Stimulated activated CD8-positive, alpha-beta memory T cell treated with anti-CD3 and anti-CD28 coated beads, Interleukin-15, amount 100 ng/mL, for 4 hours (primary cell): ENCODE measurements around the gene FNDC11.
A peak's percentile ranks its signal among the peaks of the same experiment; 100 is the strongest.

Experiments used
- DNase-seq, 2 donors: peaks; one replicate each; pipeline ENCODE4 v3.0.0-alpha.2; 2020; ENCODE audit warnings: low read depth in 2 of 2

The FNDC11 gene

DNA sequence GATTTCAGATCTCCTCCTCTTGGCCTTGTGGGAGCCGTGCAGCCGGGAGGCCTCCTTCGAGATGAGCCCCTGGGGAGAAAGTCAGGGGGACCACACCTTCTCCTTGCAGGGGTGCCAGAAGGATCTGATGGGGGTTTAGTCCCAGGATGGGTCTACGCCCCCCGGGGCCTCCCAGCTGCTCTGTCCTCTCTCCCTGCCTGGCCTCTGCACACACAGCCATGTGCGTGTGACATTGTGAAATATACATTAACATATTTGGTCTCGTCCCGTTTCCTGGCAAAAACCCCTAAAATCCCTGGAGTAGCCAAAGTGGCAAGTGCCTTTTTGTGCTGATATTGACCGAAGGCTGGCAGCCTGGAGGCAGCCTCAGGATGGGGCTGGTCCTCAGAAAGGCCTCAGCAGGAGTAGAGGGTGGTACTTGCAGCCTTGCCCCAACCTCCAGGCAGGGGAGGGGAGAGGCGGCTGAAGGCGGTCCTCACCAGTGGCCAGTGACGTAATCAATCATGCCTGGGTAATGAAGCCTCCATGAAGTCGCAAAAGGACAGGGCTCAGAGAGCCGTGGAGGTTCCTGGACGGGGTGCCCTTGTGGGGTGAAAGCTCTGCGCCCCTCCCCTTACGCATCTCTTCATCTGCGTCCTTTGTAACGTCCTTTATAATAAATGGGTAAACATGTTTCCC is 25.2 kb downstream of the FNDC11 start:
- DNase-seq: no peak

DNA sequence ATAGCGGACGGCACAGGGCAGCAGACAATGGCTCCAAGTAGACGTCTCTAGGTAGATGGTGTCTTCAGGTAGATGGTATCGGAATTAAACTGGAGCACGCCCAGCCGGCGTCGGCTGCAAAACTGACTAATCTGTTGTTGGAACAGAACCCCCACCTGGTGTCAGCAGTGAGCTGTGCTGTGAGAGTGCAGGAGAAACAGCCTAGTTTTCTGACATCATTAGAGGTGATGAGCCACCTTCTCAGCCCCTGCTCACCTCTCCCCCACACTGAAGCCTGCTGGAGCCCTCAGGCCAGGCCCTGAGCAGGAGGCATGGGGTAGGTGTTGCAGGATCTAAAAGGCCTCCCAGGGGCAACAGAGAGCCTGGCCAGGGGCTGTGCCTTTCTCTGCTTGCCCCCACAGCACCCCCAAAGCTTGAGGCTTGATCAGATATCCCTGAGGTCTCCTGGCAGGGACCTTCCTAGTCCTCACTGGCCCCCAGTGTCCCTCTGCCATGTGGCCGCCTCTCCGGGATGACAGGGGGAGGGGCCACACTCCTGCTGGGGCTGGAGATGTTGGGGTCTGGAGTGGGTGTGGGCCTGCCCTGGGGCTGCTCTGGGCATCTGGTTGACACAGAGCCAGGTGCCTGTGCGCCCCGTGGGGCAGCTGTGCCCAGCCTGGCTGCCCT is 27.0 kb downstream of the FNDC11 start:
- peak; percentile 38 to 66 for DNase-seq

GRCh38 chr20:63582382-63583063 is 28.6 kb downstream of the FNDC11 start:
- no peak for DNase-seq

GRCh38 chr20:63585616-63586565 is 31.9 kb downstream of the FNDC11 start:
- no peak for DNase-seq

- DNase-seq: no peak
Observed at GRCh38 chr20:63586797-63587196, 32.8 kb downstream of the FNDC11 start.

DNA sequence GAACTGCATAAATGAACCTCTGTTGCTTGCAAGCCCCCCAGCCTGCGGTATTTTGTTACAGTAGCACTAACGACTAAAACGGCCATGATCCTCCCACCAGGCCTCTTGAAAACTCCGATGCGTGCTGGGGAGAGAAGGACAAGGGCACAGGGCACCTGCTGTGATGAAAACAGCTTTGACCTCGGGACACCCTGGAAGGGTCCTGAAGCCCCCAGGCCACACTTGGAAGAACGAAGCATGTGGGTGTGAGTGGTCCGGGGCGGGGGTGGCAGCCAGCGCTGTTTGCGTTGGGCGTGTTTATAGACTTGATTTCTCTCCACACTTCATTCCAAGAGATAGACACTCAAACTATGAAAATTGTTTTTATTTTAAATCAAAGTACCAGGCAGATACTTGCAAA is 33.3 kb downstream of the FNDC11 start:
- no peak for DNase-seq

- no peak for DNase-seq
Observed at GRCh38 chr20:63587776-63588591, 34.0 kb downstream of the FNDC11 start.

GRCh38 chr20:63588641-63589041 is 34.7 kb downstream of the FNDC11 start:
- DNase-seq: no peak

DNA sequence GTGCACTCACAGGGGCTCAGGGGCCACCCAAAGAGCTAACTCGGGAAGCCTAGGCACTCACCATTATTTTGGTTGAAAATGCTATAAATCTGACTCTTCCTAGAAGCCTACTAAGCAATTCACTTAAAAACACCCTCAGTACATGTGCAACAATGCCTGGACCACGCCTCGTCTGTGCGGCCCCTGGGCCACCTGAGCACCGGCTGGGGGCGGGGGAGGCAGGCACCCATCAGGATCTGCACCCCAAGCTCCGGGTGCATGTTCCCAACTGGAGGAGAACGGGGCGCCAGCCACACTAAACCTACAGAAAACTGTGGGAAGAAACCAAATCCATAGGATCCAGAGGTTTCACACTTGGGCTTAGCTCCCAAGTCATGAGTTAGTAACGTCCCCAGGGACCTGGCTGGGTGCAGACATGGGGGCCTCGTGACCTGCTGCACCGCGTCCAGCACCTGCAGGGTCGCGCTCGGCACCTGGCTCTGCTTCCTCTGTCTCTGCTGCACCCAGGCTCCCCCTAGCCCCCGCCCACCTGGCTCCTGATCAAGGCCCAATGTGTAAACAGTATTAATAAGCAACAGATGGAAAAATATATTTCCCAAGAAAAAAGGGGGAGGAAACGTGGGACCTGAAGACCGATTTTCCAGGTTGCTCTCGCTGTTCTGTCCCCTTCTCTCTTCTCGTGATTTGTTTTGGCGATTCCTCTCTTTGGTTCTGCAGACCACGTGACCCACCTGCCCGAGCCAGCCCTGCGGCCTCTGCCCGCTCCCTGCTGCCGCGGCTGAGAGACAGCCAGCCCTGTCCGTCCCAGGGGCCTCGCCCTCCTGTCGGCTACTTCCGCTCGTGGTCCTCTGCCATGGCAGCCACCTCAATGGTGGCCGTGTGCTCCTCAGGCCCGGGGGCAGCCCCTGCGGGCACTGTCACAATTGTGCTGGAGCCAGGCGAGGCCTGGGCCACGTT is 35.6 kb downstream of the FNDC11 start:
- DNase-seq: no peak

DNA sequence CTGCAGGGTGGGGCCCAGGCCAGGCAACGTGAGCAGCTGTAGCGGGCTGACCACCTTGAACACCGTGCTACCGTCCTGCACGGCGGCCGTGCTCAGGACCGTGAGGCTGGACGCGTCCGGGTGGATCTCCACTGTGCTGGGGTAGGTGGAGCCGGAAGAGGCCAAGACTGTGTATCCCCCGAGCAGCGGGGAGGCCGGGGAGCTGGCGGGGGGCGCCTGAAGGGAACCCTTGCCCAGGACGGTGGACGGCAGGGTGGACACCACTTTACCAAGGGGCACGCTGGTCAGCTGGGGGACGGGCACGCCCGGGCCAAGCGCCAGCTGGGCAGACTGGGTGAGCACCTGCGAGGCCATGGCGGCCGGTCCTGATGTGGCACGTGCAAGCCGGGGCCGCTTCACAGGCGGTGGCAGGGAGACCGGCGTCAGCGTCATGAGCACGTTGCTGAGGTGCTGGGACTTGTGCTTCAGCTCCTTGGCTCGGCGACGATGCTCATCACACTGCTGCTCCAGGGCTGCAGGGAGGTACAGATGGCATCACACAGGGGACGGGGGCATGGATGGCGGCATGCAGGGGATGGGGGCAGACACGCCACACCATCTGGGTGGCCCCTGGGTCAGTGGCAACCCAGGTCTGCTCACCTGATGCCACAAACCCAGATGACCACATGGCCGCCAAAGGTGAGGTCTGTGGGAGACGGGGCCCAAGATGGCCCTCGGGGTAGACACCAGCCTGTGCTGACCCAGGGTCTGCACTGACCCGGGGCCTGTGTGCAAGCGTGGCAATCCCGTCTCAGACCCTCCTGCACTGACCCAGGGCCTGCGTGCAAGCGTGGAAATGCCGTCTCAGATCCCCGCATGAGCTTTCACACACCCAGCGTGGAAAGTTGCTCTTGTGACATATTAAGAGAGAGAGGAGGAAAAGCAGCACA is 36.5 kb downstream of the FNDC11 start:
- no peak for DNase-seq

DNA sequence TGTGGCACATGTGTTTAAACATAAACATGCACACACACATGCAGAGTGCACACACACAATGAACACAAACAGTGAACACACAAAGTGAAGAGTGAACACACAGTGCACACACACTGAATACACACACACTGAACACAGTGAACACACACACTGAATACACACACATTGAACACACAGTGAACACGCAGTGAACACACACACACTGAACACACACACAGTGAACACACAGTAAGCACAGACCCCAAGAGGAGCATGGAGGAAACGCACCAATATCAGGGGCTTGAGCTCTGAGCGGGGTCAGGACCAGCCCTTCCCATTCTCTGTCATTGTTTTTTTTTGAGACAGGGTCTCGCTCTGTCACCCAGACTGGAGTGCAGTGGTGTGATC is 37.2 kb downstream of the FNDC11 start:
- no peak for DNase-seq

GRCh38 chr20:63591786-63592355 is 37.9 kb downstream of the FNDC11 start:
- no peak for DNase-seq

DNA sequence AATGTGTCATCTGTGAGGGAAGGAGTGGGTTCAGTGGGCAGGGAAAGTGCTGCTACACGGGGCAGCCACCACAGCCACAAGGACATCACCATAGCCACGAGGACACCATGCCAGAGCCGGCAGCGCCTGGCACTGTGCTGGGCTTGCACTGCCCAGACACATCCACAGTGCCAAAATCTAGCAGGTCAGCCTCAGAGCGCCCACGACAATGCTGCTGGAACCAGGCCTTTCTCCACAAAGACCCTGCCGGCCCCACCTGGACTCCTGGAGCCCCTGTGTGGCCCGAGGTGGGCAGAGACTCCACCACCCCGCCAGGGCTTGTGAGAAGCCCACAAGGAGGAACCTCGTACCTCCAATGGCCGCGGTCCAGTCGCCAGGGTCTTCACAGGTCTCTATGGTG is 38.7 kb downstream of the FNDC11 start:
- DNase-seq: no peak

- no peak for DNase-seq
Observed at GRCh38 chr20:63594043-63594561, 40.1 kb downstream of the FNDC11 start.

DNA sequence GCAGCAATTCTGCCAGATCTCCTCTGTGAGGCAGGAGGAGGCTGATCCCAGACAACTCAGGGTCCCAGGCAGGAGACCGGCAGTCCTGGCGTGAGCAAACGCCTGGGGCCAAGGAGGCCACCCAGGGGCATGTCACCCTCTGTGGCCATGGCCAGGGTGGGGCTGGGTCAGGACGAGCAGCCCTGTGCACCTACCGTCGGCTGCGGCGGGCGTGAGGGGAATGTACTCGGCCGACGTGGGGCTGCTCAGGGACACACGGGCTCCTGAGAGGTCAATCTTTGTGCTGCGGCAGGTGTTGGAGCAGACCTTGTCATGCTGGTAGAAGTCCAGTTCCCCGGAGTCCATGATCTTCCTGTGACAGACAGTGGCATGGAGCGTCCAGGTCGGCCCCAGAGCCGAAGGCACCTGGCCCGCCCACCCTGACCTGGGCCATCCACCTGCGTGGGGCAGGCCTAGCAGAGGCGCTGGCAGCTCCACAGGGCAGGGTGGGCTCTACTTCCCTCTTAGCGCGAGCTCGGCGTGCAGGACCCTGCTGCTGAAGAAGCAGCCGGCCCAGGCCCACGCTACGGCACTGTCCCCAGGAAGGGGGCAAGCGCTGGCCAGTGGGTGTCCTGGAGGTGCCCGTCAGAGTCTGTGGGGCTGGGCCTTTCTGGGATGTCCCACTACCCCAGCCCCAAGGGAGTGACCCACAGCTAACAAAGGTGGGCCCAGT is 41.6 kb downstream of the FNDC11 start:
- DNase-seq: no peak

DNA sequence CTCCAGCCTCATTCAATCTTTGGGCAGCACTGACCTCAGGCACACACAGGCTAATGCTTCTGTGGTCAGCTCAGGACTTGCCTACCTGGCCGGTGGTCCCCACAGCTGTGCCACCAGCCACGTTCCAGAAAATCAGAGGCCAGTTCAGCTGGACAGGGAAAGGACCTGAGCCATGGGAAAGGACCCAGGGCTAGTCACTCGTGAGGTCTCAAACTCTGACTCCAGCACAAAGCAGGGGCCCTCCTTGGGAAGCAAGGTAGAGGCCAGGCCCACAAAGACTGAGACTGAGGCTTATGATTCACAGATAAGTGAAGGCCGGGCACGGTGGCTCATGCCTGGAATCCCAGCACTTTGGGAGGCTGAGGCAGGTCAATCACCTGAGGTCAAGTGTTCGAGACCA is 42.5 kb downstream of the FNDC11 start:
- no peak for DNase-seq

DNA sequence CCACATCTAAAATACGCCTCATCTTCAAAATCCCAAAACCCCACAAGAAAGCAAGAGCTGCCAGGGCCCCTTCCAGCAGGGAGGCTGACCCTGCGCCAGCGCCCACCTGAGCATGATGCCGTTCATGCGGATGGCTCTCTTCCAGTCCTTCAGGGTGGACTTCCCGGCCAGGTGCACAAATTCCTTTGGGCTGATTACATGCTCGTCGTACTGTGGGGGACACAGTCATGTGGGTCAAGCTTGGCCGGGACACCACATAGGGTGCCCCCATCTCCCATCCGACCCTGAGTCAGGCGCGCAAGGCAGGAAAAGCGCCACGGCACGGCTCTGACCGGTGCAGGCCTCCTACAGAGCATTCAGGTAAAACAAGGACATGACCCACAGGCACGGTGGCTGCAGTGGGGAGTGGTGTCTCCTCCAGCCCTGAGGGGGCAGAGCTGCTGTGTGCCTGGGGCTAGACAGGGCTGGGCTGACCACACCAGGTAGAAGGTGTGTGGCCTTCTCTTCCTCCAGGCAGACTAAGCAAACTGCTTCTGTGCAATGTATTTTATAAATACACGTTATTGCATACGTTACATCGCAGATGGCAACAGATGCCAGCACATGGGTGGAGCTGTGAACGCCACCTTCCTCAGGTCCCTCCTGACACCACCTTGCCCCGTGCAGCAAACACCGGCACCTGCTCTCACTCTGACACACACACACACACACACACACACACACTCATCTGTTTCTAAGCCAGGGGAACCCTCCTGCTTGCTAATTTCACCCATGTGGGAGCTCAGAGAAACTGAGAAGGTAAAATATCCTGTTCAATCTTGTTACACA is 43.9 kb downstream of the FNDC11 start:
- no peak for DNase-seq
